NB4 (cell line): Measurements from ENCODE around the gene DAPK1.

Source experiments
- MYC ChIP-seq: IDR thresholded peaks from 2 replicates; pipeline ENCODE4 v1.6.1; 2011; ENCODE audit warnings: low read depth, low read length
- POLR2A ChIP-seq: IDR thresholded peaks from 2 replicates; pipeline ENCODE4 v1.6.1; 2011; ENCODE audit warnings: mild to moderate bottlenecking; ENCODE audit not compliant: insufficient read length; ENCODE audit errors: extremely low read depth
- TF ChIP-seq, protein P1 (sequence below): IDR thresholded peaks from 2 replicates; pipeline ENCODE4 v1.6.1; 2011; ENCODE audit warnings: low read depth, low read length
- TF ChIP-seq, protein P2 (sequence below): IDR thresholded peaks from one replicate; pipeline ENCODE4 v1.5.1; 2012; ENCODE audit warnings: low read depth, low read length

GRCh38 chr9:87581513-87581912 is 83.8 kb downstream of the DAPK1 start:
- TF ChIP-seq, protein P1, sequence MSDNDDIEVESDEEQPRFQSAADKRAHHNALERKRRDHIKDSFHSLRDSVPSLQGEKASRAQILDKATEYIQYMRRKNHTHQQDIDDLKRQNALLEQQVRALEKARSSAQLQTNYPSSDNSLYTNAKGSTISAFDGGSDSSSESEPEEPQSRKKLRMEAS, result no peak
- TF ChIP-seq, protein P2, sequence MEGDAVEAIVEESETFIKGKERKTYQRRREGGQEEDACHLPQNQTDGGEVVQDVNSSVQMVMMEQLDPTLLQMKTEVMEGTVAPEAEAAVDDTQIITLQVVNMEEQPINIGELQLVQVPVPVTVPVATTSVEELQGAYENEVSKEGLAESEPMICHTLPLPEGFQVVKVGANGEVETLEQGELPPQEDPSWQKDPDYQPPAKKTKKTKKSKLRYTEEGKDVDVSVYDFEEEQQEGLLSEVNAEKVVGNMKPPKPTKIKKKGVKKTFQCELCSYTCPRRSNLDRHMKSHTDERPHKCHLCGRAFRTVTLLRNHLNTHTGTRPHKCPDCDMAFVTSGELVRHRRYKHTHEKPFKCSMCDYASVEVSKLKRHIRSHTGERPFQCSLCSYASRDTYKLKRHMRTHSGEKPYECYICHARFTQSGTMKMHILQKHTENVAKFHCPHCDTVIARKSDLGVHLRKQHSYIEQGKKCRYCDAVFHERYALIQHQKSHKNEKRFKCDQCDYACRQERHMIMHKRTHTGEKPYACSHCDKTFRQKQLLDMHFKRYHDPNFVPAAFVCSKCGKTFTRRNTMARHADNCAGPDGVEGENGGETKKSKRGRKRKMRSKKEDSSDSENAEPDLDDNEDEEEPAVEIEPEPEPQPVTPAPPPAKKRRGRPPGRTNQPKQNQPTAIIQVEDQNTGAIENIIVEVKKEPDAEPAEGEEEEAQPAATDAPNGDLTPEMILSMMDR, result no peak
- TF ChIP-seq POLR2A (no peak), MYC (no peak)
